Measurements from ENCODE around the gene ELAC2.

ELAC2 gene

GRCh38 chr17:12947047-12947446 lies 70.8 kb downstream of the ELAC2 start:
- DNase-seq: no peak

Data from effector CD4-positive, alpha-beta T cell (primary cell).